C4-2B (cell line): ENCODE results near the gene PCDHA1.

Experiments
- CTCF ChIP-seq: fragments of 450-650 bp; conservative IDR thresholded peaks from 2 replicates; pipeline ENCODE4 v1.5.1; 2017; ENCODE audit warnings: mild to moderate bottlenecking
- ZFX ChIP-seq: fragments of 450-650 bp; IDR thresholded peaks from 2 replicates; pipeline ENCODE4 v1.6.1; 2017

DNA sequence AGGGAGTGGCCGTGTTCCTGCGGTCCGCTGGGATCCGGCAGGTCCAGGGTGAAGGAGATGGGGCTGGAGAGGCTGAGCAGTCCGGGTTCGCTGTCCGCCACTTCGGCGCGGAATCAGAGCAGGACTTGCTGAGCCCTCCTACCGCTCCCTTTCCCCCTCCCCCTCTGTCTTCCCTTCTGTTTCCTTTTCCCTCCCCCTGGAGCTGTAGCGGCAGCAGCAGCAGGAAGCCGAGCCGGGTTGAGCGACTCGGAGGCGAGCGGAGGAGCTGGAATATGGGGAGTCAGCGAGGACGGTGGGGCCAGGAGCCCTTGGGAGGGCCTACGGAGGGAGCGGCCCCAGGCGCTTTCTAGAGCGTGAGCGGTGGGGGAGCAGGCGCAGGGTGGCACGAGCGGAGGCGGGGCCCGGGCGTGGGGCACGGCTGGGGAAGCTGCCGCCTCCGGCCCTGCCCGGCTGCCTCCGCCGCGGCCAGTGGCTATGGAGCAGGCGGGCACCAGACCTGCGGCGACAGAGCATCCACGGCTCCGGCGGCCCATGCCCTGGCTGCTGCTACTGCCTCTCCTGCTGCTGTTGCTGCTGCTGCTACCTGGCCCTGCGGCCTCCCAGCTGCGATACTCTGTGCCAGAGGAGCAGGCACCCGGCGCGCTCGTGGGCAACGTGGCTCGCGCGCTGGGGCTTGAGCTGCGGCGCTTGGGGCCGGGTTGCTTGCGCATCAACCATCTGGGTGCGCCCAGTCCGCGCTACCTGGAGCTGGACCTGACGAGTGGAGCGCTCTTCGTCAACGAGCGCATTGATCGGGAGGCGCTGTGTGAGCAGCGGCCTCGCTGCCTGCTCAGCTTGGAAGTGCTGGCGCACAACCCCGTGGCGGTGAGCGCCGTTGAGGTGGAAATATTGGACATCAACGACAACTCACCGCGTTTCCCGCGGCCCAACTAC is 180.6 kb downstream of the PCDHA1 start, which contains the start of gene PCDHAC2:
- TF ChIP-seq CTCF (no peak), ZFX (no peak)
